ENCODE data around the gene ESYT1.

ESYT1 gene, protein sequence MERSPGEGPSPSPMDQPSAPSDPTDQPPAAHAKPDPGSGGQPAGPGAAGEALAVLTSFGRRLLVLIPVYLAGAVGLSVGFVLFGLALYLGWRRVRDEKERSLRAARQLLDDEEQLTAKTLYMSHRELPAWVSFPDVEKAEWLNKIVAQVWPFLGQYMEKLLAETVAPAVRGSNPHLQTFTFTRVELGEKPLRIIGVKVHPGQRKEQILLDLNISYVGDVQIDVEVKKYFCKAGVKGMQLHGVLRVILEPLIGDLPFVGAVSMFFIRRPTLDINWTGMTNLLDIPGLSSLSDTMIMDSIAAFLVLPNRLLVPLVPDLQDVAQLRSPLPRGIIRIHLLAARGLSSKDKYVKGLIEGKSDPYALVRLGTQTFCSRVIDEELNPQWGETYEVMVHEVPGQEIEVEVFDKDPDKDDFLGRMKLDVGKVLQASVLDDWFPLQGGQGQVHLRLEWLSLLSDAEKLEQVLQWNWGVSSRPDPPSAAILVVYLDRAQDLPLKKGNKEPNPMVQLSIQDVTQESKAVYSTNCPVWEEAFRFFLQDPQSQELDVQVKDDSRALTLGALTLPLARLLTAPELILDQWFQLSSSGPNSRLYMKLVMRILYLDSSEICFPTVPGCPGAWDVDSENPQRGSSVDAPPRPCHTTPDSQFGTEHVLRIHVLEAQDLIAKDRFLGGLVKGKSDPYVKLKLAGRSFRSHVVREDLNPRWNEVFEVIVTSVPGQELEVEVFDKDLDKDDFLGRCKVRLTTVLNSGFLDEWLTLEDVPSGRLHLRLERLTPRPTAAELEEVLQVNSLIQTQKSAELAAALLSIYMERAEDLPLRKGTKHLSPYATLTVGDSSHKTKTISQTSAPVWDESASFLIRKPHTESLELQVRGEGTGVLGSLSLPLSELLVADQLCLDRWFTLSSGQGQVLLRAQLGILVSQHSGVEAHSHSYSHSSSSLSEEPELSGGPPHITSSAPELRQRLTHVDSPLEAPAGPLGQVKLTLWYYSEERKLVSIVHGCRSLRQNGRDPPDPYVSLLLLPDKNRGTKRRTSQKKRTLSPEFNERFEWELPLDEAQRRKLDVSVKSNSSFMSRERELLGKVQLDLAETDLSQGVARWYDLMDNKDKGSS

DNA sequence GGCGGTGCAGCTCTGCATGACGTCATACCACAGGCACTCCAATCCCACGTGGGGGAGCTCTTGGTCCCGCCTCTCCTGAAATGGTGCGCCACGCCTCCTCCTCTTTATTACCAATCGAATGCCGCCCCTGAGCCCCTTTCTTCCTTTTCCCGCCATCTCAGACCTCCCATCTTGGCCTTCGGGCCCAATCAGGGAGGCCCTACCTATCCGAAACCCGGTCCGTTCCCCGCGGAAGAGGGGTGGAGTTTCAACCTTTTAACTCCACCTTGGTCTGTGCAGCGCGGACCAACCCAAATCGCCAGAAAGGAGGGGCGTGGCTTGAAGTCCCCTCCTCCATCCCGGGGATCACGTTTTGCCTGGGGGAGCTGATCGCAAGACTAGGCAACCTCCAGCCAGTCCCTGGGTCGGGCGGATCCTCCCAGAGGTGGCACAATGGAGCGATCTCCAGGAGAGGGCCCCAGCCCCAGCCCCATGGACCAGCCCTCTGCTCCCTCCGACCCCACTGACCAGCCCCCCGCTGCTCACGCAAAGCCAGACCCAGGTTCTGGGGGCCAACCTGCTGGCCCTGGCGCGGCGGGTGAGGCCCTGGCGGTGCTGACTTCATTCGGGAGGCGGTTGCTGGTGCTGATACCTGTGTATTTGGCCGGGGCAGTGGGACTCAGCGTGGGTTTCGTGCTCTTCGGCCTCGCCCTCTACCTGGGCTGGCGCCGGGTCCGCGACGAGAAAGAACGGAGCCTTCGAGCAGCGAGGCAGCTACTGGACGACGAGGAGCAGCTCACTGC, at the start of gene ESYT1:
ESYT1 (plus strand) TSS at position 380 of the 782 bp plus-strand sequence; CDS start at position 433, 53 bp downstream.
- DNase-seq: peak; percentile 82 to 93 (median 90)

DNA sequence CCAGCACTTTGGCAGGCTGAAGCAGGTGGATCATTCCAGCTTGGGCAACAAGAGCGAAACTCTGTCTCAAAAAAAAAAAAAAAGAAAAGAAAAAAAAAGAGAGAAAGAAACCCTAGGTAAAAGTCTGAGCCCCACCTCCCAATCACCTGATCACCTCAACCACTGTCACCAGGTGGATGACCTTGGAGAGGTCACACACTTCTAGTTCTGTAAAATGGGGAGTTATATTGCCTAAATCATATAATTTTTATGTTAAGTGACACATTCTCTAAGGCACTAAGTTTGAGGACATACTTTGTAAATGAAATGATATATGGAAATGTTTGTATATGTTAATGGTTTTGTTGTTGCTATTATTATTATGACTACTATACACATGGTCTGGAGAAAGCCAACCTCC, 49.6 kb upstream of the ESYT1 start:
- DNase-seq: no peak

DNA sequence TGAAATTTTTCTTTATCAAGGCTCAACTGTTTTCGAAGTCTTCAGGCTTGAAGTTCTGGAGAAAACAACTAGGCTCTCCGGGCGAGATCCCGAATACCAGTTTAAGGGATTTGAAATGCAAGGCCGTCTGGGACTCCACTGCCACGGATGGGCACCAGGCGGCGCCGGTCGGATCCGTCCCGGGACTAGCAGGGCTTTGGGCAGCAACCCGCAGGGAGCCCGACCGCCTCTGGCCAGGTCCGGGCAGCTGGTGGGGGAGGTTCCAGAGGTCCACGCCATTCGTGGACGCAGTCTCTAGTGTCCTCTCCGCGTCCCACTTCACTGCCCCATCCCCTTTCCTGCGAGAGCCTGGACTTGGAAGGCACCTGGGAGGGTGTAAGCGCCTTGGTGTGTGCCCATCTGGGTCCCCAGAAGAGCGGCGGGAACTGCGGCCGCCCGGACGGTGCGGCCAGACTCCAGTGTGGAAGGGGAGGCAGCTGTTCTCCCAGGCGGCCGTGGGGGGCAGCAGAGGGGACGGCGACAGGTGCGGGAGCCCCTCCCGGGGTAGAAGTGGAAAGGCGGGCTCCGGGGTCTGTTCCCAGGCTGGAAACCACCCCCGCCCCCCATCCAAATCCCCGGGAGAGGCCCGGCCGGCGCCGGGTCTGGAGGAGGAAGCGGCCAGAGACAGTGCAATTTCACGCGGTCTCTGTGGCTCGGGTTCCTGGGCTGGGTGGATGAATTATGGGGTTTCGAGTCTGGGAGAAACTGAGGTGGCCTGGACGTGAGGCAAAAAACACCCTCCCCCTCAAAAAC, 48.9 kb upstream of the ESYT1 start:
- peak in 3 of 4 experiments; percentile 6 to 35 (median 12) for DNase-seq

DNA sequence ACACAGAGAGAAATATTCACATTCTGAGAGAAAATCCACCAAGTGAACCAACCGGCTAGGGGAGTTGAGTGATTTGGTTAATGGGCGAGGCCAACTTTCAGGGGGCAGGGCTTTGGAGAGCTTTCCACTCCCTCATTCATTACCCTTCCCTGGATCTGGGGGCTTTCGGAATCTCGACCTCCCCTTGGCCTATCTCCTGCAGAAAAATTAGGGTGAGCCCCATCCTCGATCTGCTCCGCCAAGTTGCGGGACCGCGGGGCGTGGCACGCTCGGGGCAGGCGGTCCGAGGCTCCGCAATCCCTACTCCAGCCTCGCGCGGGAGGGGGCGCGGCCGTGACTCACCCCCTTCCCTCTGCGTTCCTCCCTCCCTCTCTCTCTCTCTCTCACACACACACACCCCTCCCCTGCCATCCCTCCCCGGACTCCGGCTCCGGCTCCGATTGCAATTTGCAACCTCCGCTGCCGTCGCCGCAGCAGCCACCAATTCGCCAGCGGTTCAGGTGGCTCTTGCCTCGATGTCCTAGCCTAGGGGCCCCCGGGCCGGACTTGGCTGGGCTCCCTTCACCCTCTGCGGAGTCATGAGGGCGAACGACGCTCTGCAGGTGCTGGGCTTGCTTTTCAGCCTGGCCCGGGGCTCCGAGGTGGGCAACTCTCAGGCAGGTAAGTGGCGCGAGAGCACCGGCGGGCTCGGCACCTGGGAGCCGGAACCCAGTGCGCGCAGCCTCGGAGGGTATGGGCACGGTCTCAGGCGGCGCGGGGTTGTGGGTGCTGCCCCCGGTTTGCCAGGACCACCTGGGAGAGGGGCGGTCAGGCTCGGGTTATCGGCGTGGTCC, 48.1 kb upstream of the ESYT1 start, which contains the start of gene ERBB3:
ERBB3 (plus strand) TSS at position 443 of the 833 bp plus-strand sequence; CDS start at position 579, 136 bp downstream.
- DNase-seq: peak in 3 of 4 experiments; percentile 9 to 60 (median 17)

DNA sequence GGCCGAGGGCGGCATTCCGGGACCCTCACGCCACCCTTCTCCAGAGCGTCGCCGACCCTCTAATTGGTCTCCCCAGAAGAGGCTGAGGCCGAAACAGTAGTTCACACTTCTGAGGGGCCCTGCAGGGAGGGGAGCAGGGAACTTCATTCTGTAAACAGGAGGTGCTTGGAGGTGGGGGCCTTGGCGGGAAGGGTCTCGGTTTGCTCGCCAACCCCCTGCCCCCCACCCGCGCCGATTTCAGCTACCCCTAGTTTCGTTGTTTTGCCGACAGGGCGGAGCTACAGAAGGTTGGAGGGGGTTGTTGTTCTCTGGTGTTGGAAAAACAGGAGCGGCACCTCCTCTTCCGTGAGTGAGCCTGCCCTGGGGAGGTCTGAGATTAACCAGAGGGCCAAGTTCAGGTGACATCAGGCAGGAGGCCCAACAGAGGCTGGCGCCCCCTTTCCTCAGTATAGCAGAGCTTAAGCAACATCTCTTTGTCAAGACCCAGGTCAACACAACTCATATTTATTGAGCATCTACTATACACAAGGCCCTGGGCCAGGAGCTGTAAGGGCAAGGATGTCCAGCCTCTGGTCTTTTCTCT, 47.4 kb upstream of the ESYT1 start:
- DNase-seq: no peak

DNA sequence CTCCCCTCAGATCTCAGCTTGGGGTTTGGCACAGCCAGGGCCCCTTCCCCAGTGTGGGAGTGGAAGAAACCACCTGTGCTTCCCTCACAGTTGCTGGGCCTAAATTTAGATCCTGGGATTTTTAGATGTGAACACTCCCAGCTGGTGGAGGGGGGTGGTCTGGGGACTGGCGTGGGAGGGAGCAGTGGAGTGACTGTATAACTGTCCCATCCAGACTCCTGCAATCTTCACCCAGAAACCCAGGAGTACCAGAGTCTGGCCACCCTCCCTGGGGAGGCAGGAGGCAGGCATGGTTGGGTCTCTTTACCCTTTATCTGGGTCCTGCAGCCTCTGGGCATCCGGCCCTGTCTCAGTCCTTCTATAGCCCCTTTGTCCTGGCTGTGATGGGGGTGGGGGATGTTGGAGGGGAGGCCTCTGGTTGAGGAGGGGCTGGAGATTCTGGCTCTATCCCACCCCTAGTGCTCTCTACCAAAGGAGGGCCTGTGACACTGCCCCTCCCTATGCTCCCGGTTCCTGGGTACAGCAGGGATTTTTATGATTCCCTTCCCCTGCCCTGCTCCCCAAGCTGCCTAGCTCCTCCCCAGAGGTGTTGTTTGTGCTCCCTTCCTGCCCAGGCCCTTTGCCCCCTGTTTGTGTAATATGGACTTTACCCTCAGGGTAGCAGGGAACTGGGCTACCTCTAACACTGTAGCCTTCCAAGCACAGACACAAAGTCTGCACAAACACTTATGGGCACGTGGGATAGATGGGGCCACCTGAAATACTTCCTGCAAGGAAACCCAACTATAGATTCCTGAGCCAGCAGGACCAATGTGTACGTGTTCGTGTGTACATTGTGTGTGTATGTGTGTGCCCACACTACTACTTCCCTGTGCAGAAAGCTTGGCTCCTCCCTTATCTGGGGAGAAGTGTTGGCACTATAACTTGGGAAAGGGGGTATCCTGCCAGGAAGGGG, 46.4 kb upstream of the ESYT1 start:
- no peak for DNase-seq

DNA sequence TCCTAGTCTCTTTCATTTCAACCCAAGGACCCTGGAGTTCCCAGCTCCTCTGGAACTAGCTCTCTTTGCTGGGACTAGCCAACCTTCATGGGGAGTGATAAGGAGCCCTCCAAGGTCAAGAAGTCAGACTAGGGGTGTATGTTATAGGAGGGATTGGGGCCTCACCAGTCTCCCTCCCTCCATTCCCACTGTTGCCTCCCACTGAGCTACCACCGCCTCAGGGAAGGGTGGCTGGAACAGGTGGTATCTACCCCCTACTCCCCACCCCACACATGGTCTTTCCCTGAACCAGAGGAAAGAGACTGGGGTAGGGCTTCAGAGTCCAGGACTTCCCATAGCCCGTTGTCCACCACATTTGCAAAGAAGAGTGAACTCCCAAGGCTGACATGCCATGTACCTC, 45.7 kb upstream of the ESYT1 start:
- no peak for DNase-seq

DNA sequence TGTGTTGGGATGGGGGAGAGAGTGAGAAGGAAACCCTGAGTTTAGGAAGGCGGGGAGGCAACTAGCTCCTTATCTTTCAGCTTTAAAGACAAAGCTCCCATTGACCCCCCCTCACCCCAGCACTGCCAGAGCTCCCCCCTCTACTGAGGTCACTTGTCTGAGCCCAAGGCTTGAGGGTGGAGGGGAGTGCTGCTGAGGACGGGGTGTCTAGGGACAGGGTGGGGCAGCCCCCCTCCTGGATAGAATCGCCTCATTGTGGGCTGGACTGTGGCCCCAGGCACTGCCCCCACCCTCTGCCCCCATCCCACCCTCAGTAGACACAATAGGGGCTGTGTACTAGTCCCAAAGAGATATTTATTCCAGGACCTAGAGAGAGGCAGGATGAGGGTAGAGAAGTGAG, 45.1 kb upstream of the ESYT1 start:
- DNase-seq: no peak

DNA sequence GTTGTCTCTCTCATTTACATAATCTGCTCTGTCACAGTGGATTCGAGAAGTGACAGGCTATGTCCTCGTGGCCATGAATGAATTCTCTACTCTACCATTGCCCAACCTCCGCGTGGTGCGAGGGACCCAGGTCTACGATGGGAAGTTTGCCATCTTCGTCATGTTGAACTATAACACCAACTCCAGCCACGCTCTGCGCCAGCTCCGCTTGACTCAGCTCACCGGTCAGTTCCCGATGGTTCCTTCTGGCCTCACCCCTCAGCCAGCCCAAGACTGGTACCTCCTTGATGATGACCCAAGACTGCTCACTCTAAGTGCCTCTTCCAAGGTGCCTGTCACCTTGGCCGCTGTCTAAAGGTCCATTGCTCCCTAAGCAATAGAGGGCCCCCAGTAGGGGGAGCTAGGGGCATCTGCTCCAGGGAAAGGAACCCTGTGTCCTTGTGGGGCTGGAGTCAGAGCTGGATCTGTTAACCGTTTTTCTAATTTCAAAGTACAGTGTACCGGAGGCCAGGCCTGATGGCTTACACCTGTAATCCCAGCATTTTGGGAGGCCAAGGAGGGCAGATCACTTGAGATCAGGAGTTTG, 43.0 kb upstream of the ESYT1 start:
- DNase-seq: no peak

DNA sequence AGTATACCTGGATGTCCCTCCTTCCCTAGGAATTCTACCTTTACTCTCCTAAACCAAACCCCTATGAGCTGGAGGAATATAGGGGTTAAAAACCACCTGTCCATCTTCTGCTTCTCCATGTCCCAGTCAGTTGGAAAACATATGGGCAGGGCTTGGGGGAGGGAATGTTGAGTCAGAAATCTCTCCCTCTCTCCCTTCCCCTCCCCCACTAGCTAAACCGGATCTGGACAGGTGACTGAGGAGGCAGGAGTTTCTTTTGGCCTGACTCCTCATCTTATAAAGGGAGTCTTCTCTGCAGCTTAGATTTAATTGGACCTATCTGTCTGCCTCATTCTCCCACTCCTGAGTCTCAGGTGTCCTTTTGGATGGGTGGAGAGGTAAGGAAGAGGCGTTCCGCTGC, 42.0 kb upstream of the ESYT1 start:
- no peak for DNase-seq

DNA sequence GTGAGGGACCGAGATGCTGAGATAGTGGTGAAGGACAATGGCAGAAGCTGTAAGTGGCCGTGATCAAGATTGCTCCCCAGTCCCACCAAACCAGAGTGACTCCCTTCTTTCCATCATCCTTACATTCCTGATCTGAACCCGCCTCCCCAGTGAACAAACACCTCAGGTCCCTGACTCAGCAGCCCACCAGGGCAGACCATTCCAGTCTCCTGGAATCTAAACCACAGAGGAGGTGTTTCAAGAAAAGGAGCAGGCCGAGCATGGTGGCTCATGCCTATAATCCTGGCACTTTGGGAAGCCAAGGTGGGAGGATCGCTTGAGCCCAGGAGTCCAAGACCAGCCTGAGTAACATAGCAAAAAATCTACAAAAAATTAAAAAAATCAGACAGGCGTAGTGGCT, 41.5 kb upstream of the ESYT1 start:
- no peak for DNase-seq

DNA sequence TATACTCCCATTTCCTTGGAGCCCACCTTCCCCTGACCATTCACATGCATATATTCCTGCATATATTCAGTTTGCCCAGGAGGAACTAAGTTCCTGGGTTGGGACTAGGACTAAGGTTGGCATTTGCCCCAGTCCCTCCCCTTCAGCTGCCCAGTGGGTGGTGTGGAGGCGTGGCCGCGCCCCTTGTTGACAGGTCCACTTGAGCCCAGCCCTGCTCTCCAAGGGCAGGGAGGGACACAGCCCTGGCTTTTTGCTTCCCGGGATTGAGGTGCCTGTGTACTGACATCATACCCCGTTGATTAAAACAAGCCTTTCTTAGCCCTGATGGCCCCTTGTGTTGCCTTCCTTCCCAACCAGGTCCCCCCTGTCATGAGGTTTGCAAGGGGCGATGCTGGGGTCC, 40.8 kb upstream of the ESYT1 start:
- DNase-seq: no peak

DNA sequence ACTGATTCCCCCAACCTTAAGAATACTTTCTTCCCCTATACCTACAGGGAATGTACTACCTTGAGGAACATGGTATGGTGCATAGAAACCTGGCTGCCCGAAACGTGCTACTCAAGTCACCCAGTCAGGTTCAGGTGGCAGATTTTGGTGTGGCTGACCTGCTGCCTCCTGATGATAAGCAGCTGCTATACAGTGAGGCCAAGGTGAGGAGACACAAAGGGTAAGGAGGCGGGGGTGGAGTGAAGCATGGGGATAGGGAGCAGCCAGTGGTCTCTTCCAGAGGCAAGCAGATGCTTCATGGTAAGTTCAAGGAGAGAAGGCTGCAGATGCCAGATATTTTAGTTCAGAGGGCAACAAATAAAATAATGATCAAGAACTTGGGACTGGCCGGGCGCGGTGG, 30.3 kb upstream of the ESYT1 start:
- no peak for DNase-seq

DNA sequence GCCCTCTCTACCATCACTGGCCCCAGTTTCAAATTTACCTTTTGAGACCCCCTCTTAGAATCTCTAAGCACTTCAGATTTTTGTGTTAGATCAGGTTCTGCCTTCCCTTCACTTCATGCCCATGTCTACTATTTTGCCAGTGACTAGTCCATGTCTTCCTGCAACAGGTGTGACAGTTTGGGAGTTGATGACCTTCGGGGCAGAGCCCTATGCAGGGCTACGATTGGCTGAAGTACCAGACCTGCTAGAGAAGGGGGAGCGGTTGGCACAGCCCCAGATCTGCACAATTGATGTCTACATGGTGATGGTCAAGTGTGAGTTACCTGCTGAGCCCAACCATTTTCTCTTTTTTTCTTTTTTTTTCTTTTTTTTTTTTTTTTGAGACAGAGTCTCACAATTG, 29.5 kb upstream of the ESYT1 start:
- DNase-seq: no peak

DNA sequence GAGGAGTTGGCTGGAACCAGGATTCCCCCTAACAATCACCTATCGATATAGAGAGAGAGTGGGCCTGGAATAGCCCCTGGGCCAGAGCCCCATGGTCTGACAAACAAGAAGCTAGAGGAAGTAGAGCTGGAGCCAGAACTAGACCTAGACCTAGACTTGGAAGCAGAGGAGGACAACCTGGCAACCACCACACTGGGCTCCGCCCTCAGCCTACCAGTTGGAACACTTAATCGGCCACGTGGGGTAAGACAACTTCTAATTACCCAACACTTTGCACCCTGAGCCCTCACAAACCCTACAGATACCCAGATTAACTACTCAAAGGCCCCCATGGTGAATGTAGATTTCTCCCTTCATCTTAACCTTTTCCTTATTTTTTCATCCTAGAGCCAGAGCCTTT, 28.3 kb upstream of the ESYT1 start:
- DNase-seq: no peak

DNA sequence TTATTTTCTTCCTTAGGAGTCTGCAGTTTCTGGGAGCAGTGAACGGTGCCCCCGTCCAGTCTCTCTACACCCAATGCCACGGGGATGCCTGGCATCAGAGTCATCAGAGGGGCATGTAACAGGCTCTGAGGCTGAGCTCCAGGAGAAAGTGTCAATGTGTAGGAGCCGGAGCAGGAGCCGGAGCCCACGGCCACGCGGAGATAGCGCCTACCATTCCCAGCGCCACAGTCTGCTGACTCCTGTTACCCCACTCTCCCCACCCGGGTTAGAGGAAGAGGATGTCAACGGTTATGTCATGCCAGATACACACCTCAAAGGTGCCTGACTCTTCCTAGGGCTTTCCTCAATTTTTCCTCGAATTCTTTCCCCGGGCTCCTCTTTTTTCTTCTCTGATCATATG, 27.0 kb upstream of the ESYT1 start:
- DNase-seq: no peak

DNA sequence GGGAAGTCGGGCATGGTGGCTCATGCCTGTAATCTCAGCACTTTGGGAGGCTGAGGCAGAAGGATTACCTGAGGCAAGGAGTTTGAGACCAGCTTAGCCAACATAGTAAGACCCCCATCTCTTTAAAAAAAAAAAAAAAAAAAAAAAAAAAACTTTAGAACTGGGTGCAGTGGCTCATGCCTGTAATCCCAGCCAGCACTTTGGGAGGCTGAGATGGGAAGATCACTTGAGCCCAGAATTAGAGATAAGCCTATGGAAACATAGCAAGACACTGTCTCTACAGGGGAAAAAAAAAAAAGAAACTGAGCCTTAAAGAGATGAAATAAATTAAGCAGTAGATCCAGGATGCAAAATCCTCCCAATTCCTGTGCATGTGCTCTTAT, 25.4 kb upstream of the ESYT1 start:
- no peak for DNase-seq

DNA sequence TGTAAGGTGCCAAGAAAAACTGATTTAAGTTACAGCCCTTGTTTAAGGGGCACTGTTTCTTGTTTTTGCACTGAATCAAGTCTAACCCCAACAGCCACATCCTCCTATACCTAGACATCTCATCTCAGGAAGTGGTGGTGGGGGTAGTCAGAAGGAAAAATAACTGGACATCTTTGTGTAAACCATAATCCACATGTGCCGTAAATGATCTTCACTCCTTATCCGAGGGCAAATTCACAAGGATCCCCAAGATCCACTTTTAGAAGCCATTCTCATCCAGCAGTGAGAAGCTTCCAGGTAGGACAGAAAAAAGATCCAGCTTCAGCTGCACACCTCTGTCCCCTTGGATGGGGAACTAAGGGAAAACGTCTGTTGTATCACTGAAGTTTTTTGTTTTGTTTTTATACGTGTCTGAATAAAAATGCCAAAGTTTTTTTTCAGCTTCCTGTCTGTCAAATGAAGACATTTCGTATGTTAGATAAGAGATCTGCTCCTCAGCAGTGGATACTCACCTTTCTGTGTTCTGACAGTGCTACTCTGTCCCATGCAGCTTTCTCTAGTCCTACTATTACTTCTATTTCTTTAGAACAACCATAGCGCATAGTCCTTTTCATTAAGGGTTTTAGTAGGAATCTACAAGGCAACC, 24.9 kb upstream of the ESYT1 start:
- DNase-seq: no peak

DNA sequence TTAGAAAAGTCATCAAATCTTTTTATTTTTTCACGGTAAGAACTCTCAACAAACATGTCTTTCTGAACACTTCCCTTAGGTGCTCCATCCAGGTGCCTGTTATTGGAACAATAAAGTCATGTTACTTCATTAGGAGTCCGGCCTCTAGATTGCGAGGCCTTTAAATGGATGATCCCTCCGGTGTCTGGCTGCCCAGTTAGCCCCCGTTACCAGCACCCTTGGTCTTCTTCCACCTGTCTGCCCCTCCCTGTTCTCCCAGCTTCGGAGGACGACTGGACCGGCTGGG, 24.3 kb upstream of the ESYT1 start:
- DNase-seq: no peak
